Cerebellar nuclear complex (tissue), 1 donor: Measurements from ENCODE around the gene GSTA1.
"Not testable (repeated sequence)": the region's sequence is repeated elsewhere in the genome, so short reads cannot be mapped to it uniquely, and the experiment has no call there.

Experiments
- DNase-seq, 2 experiments: peaks; one replicate each; lab custom pipeline; 2025; lab: John Stamatoyannopoulos, UW

Gene GSTA1

DNA sequence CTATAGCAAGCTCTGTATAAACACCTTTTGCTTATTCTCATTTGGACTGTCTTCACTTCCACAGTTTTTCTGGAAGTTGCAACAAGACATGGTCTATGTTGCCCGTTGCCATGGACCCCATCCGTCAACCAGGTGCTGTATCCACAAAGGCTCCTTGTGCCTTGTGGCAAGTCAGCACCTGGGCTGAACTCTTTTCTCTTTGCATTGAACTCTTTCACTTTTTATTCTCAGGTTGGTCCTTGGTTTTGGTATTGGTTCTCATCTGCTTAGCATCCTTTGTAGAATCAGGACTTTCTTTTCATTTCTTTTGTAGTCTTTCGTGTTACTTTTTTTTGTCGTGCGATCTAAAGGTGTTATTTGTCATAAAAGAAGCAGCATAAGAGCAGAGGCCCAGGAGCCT, 5.0 kb upstream of the GSTA1 start:
- no peak for DNase-seq

DNA sequence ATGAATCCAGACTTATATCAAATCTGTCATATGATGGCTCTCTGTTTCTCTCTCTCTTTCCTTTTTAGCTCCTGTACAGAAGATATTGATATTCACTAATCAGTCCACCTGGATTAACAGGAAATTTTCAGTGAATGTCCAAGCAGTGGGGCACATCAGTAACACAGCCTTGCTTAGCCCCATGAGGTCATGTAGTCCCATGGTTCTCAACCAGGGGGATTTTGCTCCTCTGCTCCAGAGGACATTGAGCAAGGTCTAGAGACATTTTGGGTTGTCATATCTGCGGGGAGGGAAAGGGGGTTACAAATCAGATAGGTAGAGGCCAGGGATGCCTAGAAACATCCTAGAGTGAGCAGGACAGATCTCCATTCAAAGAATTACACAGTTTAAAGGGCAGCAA, 810 bp downstream of the GSTA1 start:
- DNase-seq: no peak

DNA sequence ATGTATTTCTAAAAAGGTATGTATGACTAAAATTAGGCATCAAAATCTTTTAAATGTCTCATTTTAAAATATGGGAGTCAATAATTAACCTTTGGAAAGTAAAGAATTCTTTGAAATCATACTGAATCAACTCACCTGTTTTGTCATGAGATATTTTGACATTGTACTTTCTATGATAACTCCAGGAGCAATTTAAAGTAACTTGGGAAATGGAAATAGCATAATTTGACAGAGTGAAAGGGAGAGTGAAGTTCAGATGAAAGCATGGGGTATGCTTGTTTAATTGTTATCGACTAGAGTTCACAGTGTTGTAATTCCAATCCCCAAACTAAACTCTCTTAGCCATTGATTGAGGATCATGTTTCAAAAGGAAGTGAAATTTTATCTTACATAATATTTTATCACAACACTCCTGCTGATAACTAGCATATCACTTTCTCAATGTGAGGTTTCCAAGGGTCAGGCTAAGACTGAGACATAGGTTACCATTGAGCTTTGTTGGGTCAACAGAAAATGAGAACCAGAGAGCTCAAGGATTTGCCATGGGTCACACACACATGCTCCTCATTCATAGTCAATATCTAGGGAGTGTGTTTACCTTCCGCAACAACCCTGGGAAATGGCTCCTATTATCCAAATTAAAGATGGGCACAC, 2.3 kb downstream of the GSTA1 start:
- DNase-seq: no peak

DNA sequence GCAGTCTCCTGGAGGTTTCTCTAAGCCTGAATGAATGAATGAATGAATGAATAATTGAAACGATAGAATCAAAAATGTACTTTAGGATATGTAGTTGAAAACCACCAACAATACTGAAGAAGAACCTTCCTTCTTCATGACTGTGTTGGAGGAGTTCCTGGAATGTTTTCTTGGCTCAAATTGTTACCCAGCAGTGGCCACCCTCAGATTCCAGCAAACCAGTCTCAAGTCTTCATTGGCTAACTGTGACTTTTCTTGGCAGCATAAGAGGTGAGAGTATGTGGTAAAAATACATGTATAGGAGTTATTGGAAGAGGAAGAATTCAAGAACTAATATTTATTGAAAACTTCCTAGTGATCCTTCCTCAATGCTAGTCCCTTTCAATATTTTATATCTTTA, 4.3 kb downstream of the GSTA1 start:
- not testable (repeated sequence) for DNase-seq

DNA sequence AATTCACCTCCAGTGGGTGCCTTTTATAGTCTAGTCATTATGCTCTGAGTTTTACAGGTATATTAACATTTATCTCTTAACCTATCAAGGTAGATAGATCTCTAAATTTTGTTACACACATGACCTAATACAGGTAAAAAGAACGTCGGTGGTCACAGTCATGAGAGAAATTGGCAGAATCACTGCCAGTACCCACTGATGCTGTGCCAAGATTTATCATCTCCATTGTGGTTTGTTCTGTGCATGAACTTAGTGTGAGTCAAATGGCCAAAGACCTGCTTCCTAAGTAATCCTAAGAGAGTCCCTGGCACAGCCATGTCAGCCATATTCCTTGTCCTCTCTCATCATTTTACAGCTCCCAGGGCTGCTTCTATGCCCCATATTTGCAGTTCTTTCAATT, 9.2 kb downstream of the GSTA1 start:
- DNase-seq: not testable (repeated sequence)

DNA sequence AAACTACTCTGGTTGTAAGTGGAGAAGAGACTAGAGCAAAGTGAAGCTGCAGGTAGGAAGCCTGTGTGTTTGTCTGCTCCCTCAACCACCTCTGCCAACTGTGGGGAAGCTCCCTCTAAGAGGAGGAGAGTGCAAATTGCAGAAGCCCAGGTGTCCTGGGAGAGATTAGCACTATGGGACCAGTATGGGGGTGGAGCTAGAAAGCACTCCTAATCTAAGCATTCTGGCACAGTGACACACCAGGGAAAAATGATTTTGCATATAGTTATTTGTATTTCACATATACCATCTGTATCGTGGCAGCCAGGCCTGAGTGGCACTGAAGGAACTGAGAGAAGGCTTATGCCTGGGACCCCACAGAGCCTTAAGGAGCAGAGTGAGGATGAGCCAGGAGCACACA, 12.8 kb downstream of the GSTA1 start:
- no peak for DNase-seq

DNA sequence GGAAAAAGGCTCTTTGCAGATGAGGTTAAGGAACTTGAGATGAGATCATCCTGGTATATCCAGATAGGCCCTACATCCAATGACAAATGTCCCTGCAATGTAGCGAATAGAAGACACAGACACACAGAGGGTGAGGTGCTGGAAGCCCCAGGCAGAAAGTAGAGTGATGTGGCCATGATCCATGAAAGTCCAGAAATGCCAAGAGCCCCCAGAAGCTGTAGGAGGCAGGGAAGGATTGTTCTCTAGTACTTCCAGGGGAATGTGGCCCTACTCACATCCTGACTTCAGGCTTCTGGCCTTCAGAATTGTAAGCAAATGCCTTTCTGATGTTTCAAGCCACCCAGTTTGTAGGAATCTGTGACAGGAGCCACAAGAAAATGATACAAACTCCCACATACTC, 14.0 kb downstream of the GSTA1 start:
- DNase-seq: not testable (repeated sequence)

- DNase-seq: no peak
Observed at GRCh38 chr6:52788478-52788877, 15.1 kb downstream of the GSTA1 start.

DNA sequence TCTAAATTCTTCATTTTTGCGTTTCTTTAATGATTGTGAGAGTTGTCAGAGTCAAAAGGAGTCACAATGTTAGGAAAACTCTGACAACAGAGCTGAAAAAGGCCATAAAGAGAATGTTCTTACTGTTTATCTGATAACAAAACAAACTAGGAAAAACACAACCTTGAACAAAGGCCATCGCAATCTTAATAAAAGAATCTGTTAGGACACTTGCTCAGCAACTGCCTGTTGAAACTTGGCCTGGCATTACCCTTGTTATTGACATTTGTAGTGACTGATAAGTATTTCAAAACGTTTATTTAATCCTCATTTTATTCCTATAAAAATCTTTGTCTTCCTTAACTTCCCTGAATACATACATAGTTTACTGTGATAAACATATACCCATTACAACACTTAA, 15.7 kb downstream of the GSTA1 start:
- no peak for DNase-seq

GRCh38 chr6:52786249-52786956, 17.2 kb downstream of the GSTA1 start:
- DNase-seq: no peak

- DNase-seq: not testable (repeated sequence)
Observed at GRCh38 chr6:52782696-52783274, 20.8 kb downstream of the GSTA1 start.

GRCh38 chr6:52782209-52782608, 21.4 kb downstream of the GSTA1 start:
- DNase-seq: not testable (repeated sequence)

DNA sequence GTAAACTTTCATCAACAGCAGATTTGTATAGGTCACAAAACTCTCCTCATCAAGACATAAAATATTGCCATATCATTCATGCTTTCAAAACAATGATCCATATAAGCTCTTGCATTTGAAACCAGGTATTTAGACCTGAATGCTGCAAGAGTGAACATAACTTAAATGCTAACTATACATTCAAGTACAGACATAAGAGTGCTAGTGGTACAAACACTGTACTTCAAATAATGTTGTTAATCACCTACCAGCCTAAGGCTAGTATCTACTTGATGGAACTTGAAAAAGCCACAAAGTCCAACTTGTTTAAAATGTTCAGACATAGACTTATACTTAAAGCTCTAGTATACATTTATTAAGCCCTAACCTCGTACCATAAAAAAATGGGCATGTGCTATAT, 24.4 kb downstream of the GSTA1 start:
- no peak for DNase-seq

GRCh38 chr6:52776711-52777351, 26.8 kb downstream of the GSTA1 start:
- DNase-seq: not testable (repeated sequence)

DNA sequence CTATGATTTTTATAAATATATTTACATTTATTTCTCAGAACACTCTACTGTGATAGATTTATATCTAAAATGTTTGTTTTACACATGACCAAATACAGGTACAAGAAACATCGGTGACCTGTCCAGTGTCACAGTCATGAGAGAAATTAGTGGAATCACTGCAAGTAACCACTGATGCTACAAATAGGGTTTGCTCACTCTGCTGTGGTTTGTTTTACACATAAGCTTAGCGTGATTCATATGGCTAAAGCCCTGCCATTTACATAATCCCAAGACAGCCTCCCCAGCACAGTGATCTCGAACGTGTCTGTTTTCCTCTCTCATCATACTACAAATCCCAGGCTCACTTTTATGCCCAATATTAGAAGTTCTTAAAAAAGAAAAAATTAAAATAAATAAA, 34.2 kb downstream of the GSTA1 start:
- not testable (repeated sequence) for DNase-seq

GRCh38 chr6:52767658-52768057, 36.0 kb downstream of the GSTA1 start:
- not testable (repeated sequence) for DNase-seq

GRCh38 chr6:52763322-52763916, 40.2 kb downstream of the GSTA1 start, which contains the start of gene GSTA2:
Gene GSTA2, minus strand, starts transcription at chr6:52763475. Its CDS starts 5,528 bp downstream, at chr6:52757947.
- DNase-seq: not testable (repeated sequence)

DNA sequence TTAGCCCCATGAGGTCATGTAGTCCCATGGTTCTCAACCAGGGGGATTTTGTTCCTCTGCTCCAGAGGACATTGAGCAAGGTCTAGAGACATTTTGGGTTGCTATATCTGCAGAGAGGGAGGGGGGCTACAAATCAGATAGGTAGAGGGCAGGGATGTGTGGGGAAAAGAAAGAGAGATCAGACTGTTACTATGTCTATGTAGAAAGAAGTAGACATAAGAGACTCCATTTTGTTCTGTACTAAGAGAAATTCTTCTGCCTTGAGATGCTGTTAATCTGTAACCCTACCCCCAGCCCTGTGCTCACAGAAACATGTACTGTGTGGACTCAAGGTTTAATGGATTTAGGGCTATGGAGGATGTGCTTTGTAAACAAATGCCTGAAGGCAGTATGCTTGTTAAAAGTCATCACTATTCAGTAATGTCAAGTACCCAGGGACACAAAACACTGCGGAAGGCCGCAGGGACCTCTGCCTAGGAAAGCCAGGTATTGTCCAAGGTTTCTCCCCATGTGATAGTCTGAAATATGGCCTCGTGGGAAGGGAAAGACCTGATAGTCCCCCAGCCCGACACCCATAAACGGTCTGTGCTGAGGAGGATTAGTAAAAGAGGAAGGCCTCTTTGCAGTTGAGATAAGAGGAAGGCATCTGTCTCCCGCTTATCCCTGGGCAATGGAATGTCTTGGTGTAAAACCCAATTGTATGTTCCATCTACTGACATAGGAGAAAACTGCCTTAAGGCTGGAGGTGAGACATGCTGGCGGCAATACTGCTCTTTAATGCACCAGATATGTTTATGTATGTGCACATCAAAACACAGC, 41.7 kb downstream of the GSTA1 start:
- not testable (repeated sequence) for DNase-seq

DNA sequence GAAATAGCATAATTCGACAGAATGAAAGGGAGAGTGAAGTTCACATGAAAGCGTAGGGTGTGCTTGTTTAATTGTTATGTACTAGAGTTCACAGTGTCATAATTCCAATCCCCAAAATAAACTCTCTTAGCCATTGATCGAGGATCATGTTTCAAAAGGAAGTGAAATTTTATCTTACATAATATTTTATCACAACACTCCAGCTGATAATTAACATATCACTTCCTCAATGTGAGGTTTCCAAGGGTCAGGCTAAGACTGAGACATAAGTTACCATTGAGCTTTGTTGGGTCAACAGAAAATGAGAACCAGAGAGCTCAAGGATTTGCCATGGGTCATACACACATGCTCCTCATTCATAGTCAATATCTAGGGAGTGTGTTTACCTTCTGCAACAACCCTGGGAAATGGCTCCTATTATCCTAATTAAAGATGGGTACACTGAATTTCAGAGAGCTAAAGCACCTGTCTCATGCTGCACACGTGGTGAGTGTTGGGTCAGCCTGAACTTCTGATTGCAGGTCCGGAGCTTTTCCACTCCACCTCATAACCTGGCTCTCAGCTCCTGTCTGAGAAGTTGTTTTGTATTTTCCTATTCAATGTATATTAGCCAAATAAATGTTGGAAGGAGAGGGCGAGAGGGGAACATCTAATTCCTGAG, 43.4 kb downstream of the GSTA1 start:
- DNase-seq: no peak

DNA sequence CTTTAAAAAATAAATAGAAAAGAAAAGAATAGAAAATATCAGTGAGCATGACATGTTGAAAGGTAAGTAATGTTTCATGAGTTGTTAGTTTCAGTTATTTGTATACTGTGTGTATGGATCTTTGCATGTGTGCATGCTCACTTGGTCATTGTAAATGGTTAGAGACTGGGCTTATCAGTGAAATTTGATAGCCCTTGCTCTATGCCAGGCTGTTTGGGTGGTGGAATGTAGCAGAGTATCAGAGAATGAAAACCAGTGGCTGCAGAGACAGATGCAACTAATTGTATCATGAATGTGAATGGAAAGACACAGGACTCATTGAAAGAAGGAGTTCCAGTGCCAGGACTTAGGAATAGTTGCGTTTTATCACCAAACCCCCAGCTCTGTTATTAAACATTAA, 44.5 kb downstream of the GSTA1 start:
- DNase-seq: no peak
